ENCODE data around the gene CLEC19A. TPM values are rescaled to one million over a fixed set of nuclear protein-coding genes. Genes with fewer than 3 reads are reported as not detected.

The CLEC19A gene
- total RNA-seq, 2 experiments from 2014 or later, result not detected

GRCh38 chr16:19264123-19264673 lies 21.3 kb upstream of the CLEC19A start:
- Histone ChIP-seq H3K27ac (ENCODE audit: low read depth, low read length, poor library complexity, severe bottlenecking) (no peak overlapping the region), H3K4me1 (ENCODE audit: insufficient read depth, low read length, poor library complexity, severe bottlenecking) (peaks cover 28% of the 10 kb centered on the region), H3K79me2 (ENCODE audit: insufficient read depth, low read depth, low read length) (no peaks in the 10 kb centered on the region), H3K4me2 (ENCODE audit: low read length) (no peak overlapping the region), H3K36me3 (ENCODE audit: insufficient read depth, low read length) (no peaks in the 10 kb centered on the region), H2AFZ (ENCODE audit: low read length) (no peak overlapping the region), H4K20me1 (ENCODE audit: insufficient read depth, low read length) (no peaks in the 10 kb centered on the region), H3K9me3 (ENCODE audit: low read length) (peaks cover 14% of the 10 kb centered on the region; the same call in 1 of the 2 replicates), H3K4me3 (ENCODE audit: low read depth, low read length, poor library complexity, severe bottlenecking) (no peak overlapping the region), H3K9me2 (ENCODE audit: insufficient read depth, low read length) (no peaks in the 10 kb centered on the region)
- intact Hi-C loops (cut with micrococcal nuclease; ENCODE audit: unreplicated experiment), result no loop called here
- no TSS peak for BruUV-seq (replicated peaks)
- TF ChIP-seq EZH2phosphoT487 (IDR thresholded peaks at IDR 0.05; ENCODE audit: borderline replicate concordance, low read depth, low read length), result no peak
- ChIA-PET CTCF (ENCODE audit: unreplicated experiment) (no interaction called here), POLR2A (no interaction called here)
- no peak for DNase-seq (ENCODE audit: low spot score)

DNA sequence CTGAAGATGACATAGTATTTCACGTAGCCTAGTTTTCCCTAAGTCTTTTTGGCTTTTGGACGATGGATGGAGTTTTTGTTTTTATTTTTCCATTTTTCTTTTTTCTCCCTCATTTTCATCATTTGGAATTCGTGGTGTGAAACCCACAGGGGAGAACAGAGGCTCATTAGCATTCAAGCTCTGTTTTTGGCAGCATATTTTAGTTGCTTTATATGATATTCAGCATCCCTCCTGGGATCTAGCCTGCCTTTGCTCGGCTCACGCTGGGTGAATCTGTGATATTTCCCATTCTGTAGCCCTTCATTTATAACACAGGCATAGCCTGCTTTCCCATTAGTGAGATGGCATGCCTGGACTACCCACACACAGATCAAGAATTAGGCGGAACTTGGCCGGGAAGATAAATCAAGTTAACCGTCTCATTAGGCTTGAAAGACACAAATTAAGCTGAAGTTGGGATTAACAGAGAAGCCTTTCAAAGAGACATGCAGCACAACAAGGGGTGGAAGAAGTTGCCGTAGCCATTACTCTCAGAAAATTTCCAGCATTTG lies 20.1 kb upstream of the CLEC19A start:
- DNase-seq (ENCODE audit: low spot score), result no peak
- H3K4me1 ChIP-seq (ENCODE audit: insufficient read depth, low read length, poor library complexity, severe bottlenecking), result peaks cover 28% of the 10 kb centered on the region
- no peaks in the 10 kb centered on the region for H3K36me3 ChIP-seq (ENCODE audit: insufficient read depth, low read length)
- no peaks in the 10 kb centered on the region for H3K79me2 ChIP-seq (ENCODE audit: insufficient read depth, low read depth, low read length)
- no peak overlapping the region for H3K27ac ChIP-seq (ENCODE audit: low read depth, low read length, poor library complexity, severe bottlenecking)
- CTCF ChIA-PET (ENCODE audit: unreplicated experiment), result no interaction called here
- intact Hi-C loops (cut with micrococcal nuclease; ENCODE audit: unreplicated experiment), result no loop called here
- H3K4me3 ChIP-seq (ENCODE audit: low read depth, low read length, poor library complexity, severe bottlenecking), result no peak overlapping the region
- H3K9me2 ChIP-seq (ENCODE audit: insufficient read depth, low read length), result no peaks in the 10 kb centered on the region
- peaks cover 17% of the 10 kb centered on the region; the same call in 1 of the 2 replicates for H3K9me3 ChIP-seq (ENCODE audit: low read length)
- POLR2A ChIA-PET, result interaction anchor here (1.2 kb wide), 1 partner anchor 11 kb away, joined by 3 read pairs; no protein-coding TSS in a partner anchor
- no peak overlapping the region for H2AFZ ChIP-seq (ENCODE audit: low read length)
- H4K20me1 ChIP-seq (ENCODE audit: insufficient read depth, low read length), result no peaks in the 10 kb centered on the region
- BruUV-seq (replicated peaks), result no TSS peak
- no peak overlapping the region for H3K4me2 ChIP-seq (ENCODE audit: low read length)
- TF ChIP-seq EZH2phosphoT487 (IDR thresholded peaks at IDR 0.05; ENCODE audit: borderline replicate concordance, low read depth, low read length), result no peak
- TF ChIP-seq, protein P1, sequence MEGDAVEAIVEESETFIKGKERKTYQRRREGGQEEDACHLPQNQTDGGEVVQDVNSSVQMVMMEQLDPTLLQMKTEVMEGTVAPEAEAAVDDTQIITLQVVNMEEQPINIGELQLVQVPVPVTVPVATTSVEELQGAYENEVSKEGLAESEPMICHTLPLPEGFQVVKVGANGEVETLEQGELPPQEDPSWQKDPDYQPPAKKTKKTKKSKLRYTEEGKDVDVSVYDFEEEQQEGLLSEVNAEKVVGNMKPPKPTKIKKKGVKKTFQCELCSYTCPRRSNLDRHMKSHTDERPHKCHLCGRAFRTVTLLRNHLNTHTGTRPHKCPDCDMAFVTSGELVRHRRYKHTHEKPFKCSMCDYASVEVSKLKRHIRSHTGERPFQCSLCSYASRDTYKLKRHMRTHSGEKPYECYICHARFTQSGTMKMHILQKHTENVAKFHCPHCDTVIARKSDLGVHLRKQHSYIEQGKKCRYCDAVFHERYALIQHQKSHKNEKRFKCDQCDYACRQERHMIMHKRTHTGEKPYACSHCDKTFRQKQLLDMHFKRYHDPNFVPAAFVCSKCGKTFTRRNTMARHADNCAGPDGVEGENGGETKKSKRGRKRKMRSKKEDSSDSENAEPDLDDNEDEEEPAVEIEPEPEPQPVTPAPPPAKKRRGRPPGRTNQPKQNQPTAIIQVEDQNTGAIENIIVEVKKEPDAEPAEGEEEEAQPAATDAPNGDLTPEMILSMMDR (conservative IDR thresholded peaks at IDR 0.05; ENCODE audit: low read length), result no peak

- Histone ChIP-seq H4K20me1 (ENCODE audit: insufficient read depth, low read length) (no peaks in the 10 kb centered on the region), H3K36me3 (ENCODE audit: insufficient read depth, low read length) (no peaks in the 10 kb centered on the region), H3K27ac (ENCODE audit: low read depth, low read length, poor library complexity, severe bottlenecking) (no peak overlapping the region), H3K9me2 (ENCODE audit: insufficient read depth, low read length) (no peaks in the 10 kb centered on the region), H3K4me2 (ENCODE audit: low read length) (no peak overlapping the region), H3K9me3 (ENCODE audit: low read length) (peaks cover 17% of the 10 kb centered on the region; the same call in 1 of the 2 replicates), H3K4me1 (ENCODE audit: insufficient read depth, low read length, poor library complexity, severe bottlenecking) (peaks cover 15% of the 10 kb centered on the region), H3K4me3 (ENCODE audit: low read depth, low read length, poor library complexity, severe bottlenecking) (no peak overlapping the region), H2AFZ (ENCODE audit: low read length) (no peak overlapping the region), H3K79me2 (ENCODE audit: insufficient read depth, low read depth, low read length) (no peaks in the 10 kb centered on the region)
- DNase-seq (ENCODE audit: low spot score), result no peak
- POLR2A ChIA-PET, result no interaction called here
- BruUV-seq (replicated peaks), result no TSS peak
- intact Hi-C loops (cut with micrococcal nuclease; ENCODE audit: unreplicated experiment), result no loop called here
- CTCF ChIA-PET (ENCODE audit: unreplicated experiment), result interaction anchor here (0.6 kb wide), 1 partner anchor 159 kb away, joined by 4 read pairs; no protein-coding TSS in a partner anchor
- no peak for TF ChIP-seq EZH2phosphoT487 (IDR thresholded peaks at IDR 0.05; ENCODE audit: borderline replicate concordance, low read depth, low read length)
- TF ChIP-seq, protein P1 (conservative IDR thresholded peaks at IDR 0.05; ENCODE audit: low read length), result no peak
Measured at GRCh38 chr16:19266774-19267173, 18.8 kb upstream of the CLEC19A start.

All from OCI-LY7 (cell line).